Activated naive CD4-positive, alpha-beta T cell treated with anti-CD3 and anti-CD28 coated beads, Interleukin-2, amount 10 ng/mL, durations not matched to agents 7 days and 5 days (primary cell): ENCODE measurements around the gene WASF1.

Experiments used
- CTCF ChIA-PET: fragments of 350-600 bp; sonication (Branson Sonifier 250); formaldehyde crosslinking; loops from one replicate; lab custom pipeline; 2021; ENCODE audit warnings: antibody characterized with exemption; lab: Charles Lee
- DNase-seq: peaks from one replicate; pipeline ENCODE4 v3.0.0-alpha.2; 2020
- H3K27ac Mint-ChIP-seq: one replicate; pipeline ENCODE4 v1.8.0; 2021; ENCODE audit warnings: mild to moderate bottlenecking, moderate library complexity, mixed read lengths
- H3K27me3 Mint-ChIP-seq: one replicate; pipeline ENCODE4 v1.8.0; 2021; ENCODE audit warnings: mild to moderate bottlenecking, mixed read lengths
- H3K36me3 Mint-ChIP-seq: one replicate; pipeline ENCODE4 v1.8.0; 2021; ENCODE audit warnings: mixed read lengths
- H3K4me1 Mint-ChIP-seq: one replicate; pipeline ENCODE4 v1.8.0; 2021; ENCODE audit warnings: mixed read lengths
- H3K4me3 Mint-ChIP-seq: one replicate; pipeline ENCODE4 v1.8.0; 2021; ENCODE audit warnings: mild to moderate bottlenecking, moderate library complexity, mixed read lengths
- H3K9me3 Mint-ChIP-seq: one replicate; pipeline ENCODE4 v1.8.0; 2021; ENCODE audit warnings: mixed read lengths

WASF1 gene

DNA sequence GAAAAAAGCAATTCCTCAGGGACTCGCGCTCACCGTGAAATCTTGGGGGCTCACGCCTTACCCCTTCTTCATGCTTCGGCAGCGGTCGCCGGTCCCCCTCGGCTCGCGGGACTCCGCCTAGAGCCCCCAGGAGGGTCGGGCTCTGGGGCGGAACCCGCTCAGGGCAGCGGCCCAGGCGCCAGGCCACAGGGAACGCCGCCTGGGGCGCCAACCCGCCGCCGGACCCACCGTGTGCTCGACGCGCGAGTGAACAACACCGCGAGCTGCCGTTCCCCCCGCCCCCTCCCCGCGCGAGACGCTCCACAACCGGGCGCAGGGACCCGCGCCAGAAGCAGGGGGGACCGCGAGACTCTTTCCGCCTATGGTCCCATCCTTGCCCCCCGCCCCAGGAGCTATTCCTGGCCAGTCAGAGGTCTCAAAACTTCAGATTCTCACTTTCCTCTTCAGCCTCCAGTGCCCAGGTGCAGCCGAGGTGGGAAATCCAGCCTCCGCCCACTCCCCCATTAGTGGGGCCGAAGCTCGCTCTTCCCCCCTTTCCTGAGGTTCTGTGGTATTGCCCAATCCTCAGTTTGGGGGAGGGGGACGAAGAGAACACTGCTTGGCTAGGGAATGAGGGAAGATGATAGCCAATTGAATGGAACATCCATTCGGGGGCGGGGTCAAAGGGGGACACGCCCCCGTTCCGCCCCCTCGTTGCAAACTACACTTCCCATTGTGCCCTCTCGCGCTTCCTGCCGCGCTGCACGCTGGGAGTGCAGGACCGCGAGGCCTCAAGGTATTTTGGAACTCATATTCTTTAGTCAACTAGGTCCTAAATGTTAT, at the start of gene WASF1:
Gene WASF1 (minus strand): TSS at position 265 of the 822 bp plus-strand sequence. CDS start 52,069 bp downstream, outside the sequence.
- peak; percentile 92 for DNase-seq
- peaks cover 10% of the 10 kb centered on the region for H3K27me3 Mint-ChIP-seq
- H3K4me3 Mint-ChIP-seq = peak within 1 kb of the TSS; percentile 68
- peaks cover 6% of the 10 kb centered on the region for H3K4me1 Mint-ChIP-seq
- no peaks in the 10 kb centered on the region for H3K36me3 Mint-ChIP-seq
- H3K9me3 Mint-ChIP-seq = no peaks in the 10 kb centered on the region
- CTCF ChIA-PET = interaction anchor here (0.6 to 2.5 kb wide), 6 partner anchors 140 to 878 kb away, joined by 3 to 35 read pairs (median 3); no protein-coding TSS in a partner anchor
- peak within 1 kb of the TSS; percentile 79 for H3K27ac Mint-ChIP-seq

DNA sequence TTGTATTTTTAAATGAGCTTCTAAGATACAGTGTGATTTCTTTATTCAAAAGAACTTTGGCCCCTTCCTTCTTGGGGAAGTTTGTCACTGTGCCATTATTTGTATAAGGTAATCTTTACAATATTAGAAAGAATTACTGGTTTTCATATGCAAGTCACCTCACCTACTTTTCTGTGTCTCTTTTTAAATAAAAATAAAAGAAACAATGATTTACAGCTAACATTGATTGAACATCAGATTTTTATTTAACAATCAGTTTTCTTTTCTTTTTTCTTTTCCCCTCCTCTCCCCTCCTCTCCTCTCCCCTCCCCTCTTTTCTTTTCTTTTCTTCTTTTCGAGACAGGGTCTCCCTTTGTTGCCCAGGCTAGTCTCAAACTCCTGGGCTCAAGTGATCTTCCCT, 46.8 kb upstream of the WASF1 start:
- H3K4me1 Mint-ChIP-seq = no peaks in the 10 kb centered on the region
- no peaks in the 10 kb centered on the region for H3K9me3 Mint-ChIP-seq
- H3K36me3 Mint-ChIP-seq = peaks cover 24% of the 10 kb centered on the region
- H3K27ac Mint-ChIP-seq = no peak overlapping the region
- no peak overlapping the region for H3K4me3 Mint-ChIP-seq
- no peaks in the 10 kb centered on the region for H3K27me3 Mint-ChIP-seq
- no peak for DNase-seq
- CTCF ChIA-PET = interaction anchor here (1.2 kb wide), 1 partner anchor 164 kb away, joined by 3 read pairs; no protein-coding TSS in a partner anchor

- no peaks in the 10 kb centered on the region for H3K9me3 Mint-ChIP-seq
- peaks cover 41% of the 10 kb centered on the region for H3K36me3 Mint-ChIP-seq
- H3K4me1 Mint-ChIP-seq = no peaks in the 10 kb centered on the region
- no peak overlapping the region for H3K4me3 Mint-ChIP-seq
- CTCF ChIA-PET = no interaction called here
- H3K27me3 Mint-ChIP-seq = no peaks in the 10 kb centered on the region
- no peak overlapping the region for H3K27ac Mint-ChIP-seq
- no peak for DNase-seq
Measured at GRCh38 chr6:110221738-110222137, 42.3 kb upstream of the WASF1 start.

DNA sequence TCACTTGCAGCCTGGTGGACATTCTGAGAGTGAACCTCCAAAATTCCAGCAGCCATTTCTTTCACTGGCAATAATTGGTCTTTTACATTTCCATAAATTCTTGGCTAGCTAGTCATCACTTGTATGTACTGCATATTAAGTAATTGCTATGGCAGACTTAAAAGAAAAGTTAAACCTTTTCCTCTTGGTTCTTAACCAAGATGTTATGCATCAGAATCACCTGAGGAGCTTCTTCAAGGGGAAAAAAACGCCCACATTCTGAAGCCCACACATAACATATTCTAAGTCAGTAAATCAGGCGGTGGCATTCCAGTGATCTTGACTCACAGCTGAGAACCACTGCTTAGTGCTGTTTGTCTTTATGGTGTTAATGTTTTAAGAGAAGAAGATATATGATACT, 37.8 kb upstream of the WASF1 start:
- H3K36me3 Mint-ChIP-seq = peaks cover 46% of the 10 kb centered on the region
- no peaks in the 10 kb centered on the region for H3K27me3 Mint-ChIP-seq
- peak overlapping the region; percentile 33 for H3K27ac Mint-ChIP-seq
- CTCF ChIA-PET = no interaction called here
- no peak for DNase-seq
- no peaks in the 10 kb centered on the region for H3K4me1 Mint-ChIP-seq
- no peaks in the 10 kb centered on the region for H3K9me3 Mint-ChIP-seq
- no peak overlapping the region for H3K4me3 Mint-ChIP-seq

- Mint-ChIP-seq H3K27me3 (no peaks in the 10 kb centered on the region), H3K9me3 (no peaks in the 10 kb centered on the region), H3K4me1 (no peaks in the 10 kb centered on the region), H3K4me3 (no peak overlapping the region), H3K27ac (no peak overlapping the region), H3K36me3 (peaks cover 51% of the 10 kb centered on the region)
- CTCF ChIA-PET = no interaction called here
- no peak for DNase-seq
Measured at GRCh38 chr6:110216140-110216539, 36.7 kb upstream of the WASF1 start.

GRCh38 chr6:110214338-110214737, 34.9 kb upstream of the WASF1 start:
- Mint-ChIP-seq H3K27ac (no peak overlapping the region), H3K4me1 (no peaks in the 10 kb centered on the region), H3K4me3 (no peak overlapping the region), H3K27me3 (no peaks in the 10 kb centered on the region), H3K36me3 (peaks cover 47% of the 10 kb centered on the region), H3K9me3 (no peaks in the 10 kb centered on the region)
- CTCF ChIA-PET = interaction anchor here (1.3 kb wide), 1 partner anchor 175 kb away, joined by 4 read pairs; no protein-coding TSS in a partner anchor
- DNase-seq = no peak

GRCh38 chr6:110211753-110212152, 32.3 kb upstream of the WASF1 start:
- peaks cover 47% of the 10 kb centered on the region for H3K36me3 Mint-ChIP-seq
- CTCF ChIA-PET = no interaction called here

DNA sequence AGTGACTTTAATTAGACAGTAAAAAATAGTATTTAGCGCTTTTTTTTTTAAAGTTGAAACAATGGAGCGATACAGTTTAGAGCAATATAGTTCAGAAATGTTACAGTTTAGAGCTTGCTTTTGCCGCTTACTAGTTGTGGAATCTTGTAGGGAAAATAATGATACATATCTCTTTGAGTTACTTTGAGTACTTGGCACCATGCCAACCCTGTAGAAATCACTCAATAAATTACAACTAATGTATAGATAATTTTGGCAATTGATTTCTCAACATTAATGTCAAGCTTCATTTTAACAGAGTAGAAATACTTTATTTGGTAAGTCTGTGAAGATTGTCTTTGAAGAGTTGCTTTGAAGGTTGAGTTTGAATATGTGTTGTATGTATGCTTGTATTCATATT, 28.2 kb upstream of the WASF1 start:
- H3K9me3 Mint-ChIP-seq = no peaks in the 10 kb centered on the region
- no peak for DNase-seq
- no peaks in the 10 kb centered on the region for H3K27me3 Mint-ChIP-seq
- no peak overlapping the region for H3K4me3 Mint-ChIP-seq
- no peaks in the 10 kb centered on the region for H3K4me1 Mint-ChIP-seq
- H3K27ac Mint-ChIP-seq = no peak overlapping the region
- CTCF ChIA-PET = interaction anchor here (0.8 kb wide), 1 partner anchor 21 kb away, joined by 3 read pairs; no protein-coding TSS in a partner anchor
- peaks cover 35% of the 10 kb centered on the region for H3K36me3 Mint-ChIP-seq

More at GRCh38 chr6:110211753-110212152, 32.3 kb upstream of the WASF1 start:
- Mint-ChIP-seq H3K27ac (no peak overlapping the region), H3K9me3 (no peaks in the 10 kb centered on the region), H3K4me1 (no peaks in the 10 kb centered on the region), H3K4me3 (no peak overlapping the region), H3K27me3 (no peaks in the 10 kb centered on the region)
- no peak for DNase-seq

- H3K4me1 Mint-ChIP-seq = no peaks in the 10 kb centered on the region
- H3K27ac Mint-ChIP-seq = no peak overlapping the region
- CTCF ChIA-PET = no interaction called here
- H3K9me3 Mint-ChIP-seq = no peaks in the 10 kb centered on the region
- DNase-seq = no peak
- H3K4me3 Mint-ChIP-seq = no peak overlapping the region
- H3K27me3 Mint-ChIP-seq = no peaks in the 10 kb centered on the region
- peaks cover 7% of the 10 kb centered on the region for H3K36me3 Mint-ChIP-seq
Measured at GRCh38 chr6:110201151-110201884, 21.8 kb upstream of the WASF1 start.

GRCh38 chr6:110198561-110198960, 19.1 kb upstream of the WASF1 start:
- Mint-ChIP-seq H3K4me1 (no peaks in the 10 kb centered on the region), H3K9me3 (no peaks in the 10 kb centered on the region), H3K4me3 (no peak overlapping the region), H3K36me3 (peaks cover 12% of the 10 kb centered on the region), H3K27me3 (no peaks in the 10 kb centered on the region), H3K27ac (no peak overlapping the region)
- CTCF ChIA-PET = no interaction called here
- DNase-seq = no peak

GRCh38 chr6:110196874-110197273, 17.4 kb upstream of the WASF1 start:
- Mint-ChIP-seq H3K36me3 (peaks cover 14% of the 10 kb centered on the region), H3K27me3 (no peaks in the 10 kb centered on the region), H3K9me3 (no peaks in the 10 kb centered on the region), H3K4me3 (no peak overlapping the region), H3K4me1 (no peaks in the 10 kb centered on the region), H3K27ac (no peak overlapping the region)
- no peak for DNase-seq
- CTCF ChIA-PET = no interaction called here

GRCh38 chr6:110195639-110196038, 16.2 kb upstream of the WASF1 start:
- Mint-ChIP-seq H3K4me3 (no peak overlapping the region), H3K36me3 (peaks cover 14% of the 10 kb centered on the region), H3K9me3 (no peaks in the 10 kb centered on the region), H3K27me3 (no peaks in the 10 kb centered on the region), H3K27ac (no peak overlapping the region), H3K4me1 (no peaks in the 10 kb centered on the region)
- CTCF ChIA-PET = no interaction called here
- no peak for DNase-seq

DNA sequence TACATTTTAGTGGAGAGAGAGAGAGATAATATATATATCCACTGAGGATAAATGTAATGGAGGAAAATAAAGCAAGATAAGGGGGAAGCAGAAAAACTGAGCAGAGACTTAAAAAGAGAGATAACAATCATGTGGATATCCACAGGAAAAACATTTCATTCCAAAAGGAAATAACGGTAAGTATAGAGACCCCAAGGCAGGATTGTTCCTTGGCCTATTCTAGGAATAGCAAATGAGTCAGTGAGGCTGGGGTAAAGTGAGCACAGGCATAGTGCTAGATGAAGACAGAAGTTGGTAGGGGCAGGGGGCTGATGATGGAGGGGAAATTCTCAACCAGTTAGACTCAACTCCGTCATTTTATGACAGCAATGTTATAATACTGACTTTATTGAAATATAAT, 12.0 kb upstream of the WASF1 start:
- H3K27ac Mint-ChIP-seq = no peak overlapping the region
- no peaks in the 10 kb centered on the region for H3K27me3 Mint-ChIP-seq
- no peaks in the 10 kb centered on the region for H3K4me1 Mint-ChIP-seq
- peaks cover 14% of the 10 kb centered on the region for H3K36me3 Mint-ChIP-seq
- no peak for DNase-seq
- H3K9me3 Mint-ChIP-seq = no peaks in the 10 kb centered on the region
- no peak overlapping the region for H3K4me3 Mint-ChIP-seq
- CTCF ChIA-PET = no interaction called here

- Mint-ChIP-seq H3K4me1 (peaks cover 5% of the 10 kb centered on the region), H3K9me3 (no peaks in the 10 kb centered on the region), H3K4me3 (no peak overlapping the region), H3K36me3 (peaks cover 14% of the 10 kb centered on the region), H3K27me3 (no peaks in the 10 kb centered on the region), H3K27ac (no peak overlapping the region)
- DNase-seq = no peak
- CTCF ChIA-PET = no interaction called here
Measured at GRCh38 chr6:110190726-110191125, 11.3 kb upstream of the WASF1 start.
